Vagina (tissue), 2 donors: Measurements from ENCODE around the gene BTRC. TPM values are rescaled to one million over a fixed set of nuclear protein-coding genes. Genes with fewer than 3 reads are reported as not detected.

Experiments used
- DNase-seq, 2 donors: peaks; one replicate each; pipeline ENCODE4 v3.0.0-alpha.2; 2017; ENCODE audit errors: extremely low spot score in 2 of 2
- H3K27ac ChIP-seq: fragments of 200-600 bp; sonication (generic); one replicate; pipeline ENCODE4 v1.5.1; 2019
- H3K27me3 ChIP-seq: fragments of 200-600 bp; sonication (generic); one replicate; pipeline ENCODE4 v1.5.1; 2019
- H3K36me3 ChIP-seq, 2 donors: fragments of 200-600 bp; sonication (generic); one replicate each; pipeline ENCODE4 v1.5.1; 2017 to 2019
- H3K4me1 ChIP-seq: fragments of 200-600 bp; sonication (generic); one replicate; pipeline ENCODE4 v1.5.1; 2019
- H3K4me3 ChIP-seq, 2 donors: fragments of 200-600 bp; sonication (generic); 1 replicate in 1 of 2; 2 replicates in 1 of 2; pipeline ENCODE4 v1.5.1; 2016 to 2019
- H3K9me3 ChIP-seq: fragments of 200-600 bp; sonication (generic); one replicate; pipeline ENCODE4 v1.5.1; 2019
- CTCF ChIP-seq, 3 experiments: fragments of 450-650 bp in 2 of 3; fragments of 200-600 bp in 1 of 3; sonication (generic) in 1 of 3; IDR thresholded peaks; one replicate each; pipeline ENCODE4 v1.5.1; 2017 to 2019; ENCODE audit warnings: antibody characterized with exemption in 3 of 3, mild to moderate bottlenecking in 2 of 3, moderate library complexity in 2 of 3
- POLR2A ChIP-seq, 2 donors: fragments of 450-650 bp; IDR thresholded peaks; one replicate each; pipeline ENCODE4 v1.6.1; 2017; ENCODE audit warnings: antibody characterized with exemption in 2 of 2, mild to moderate bottlenecking in 2 of 2, moderate library complexity in 2 of 2
- POLR2AphosphoS5 ChIP-seq, 2 donors: sonication (generic); formaldehyde crosslinking; IDR thresholded peaks; one replicate each; pipeline ENCODE4 v1.9.0; 2017; ENCODE audit warnings: antibody characterized with exemption in 2 of 2, mild to moderate bottlenecking in 2 of 2, low read depth in 1 of 2; ENCODE audit not compliant: insufficient read depth in 1 of 2
- intact Hi-C: fragments of 100-400 bp; cut with DNase I; formaldehyde crosslinking; loops from one replicate; pipeline ENCODE4 v1.15.1; 2023
- total RNA-seq: library from RNA; depleted of rRNA; stranded (reverse); fragments of >200 nt; gene quantifications from one replicate; pipeline ENCODE4 v1.2.3, GENCODE V29; 2016

Gene BTRC
- total RNA-seq, 1 donor from 2014 or later: 12.5 TPM

GRCh38 chr10:101572785-101573184 lies 218.8 kb downstream of the BTRC start:
- Histone ChIP-seq H3K9me3 (peaks cover 7% of the 10 kb centered on the region), H3K4me3 (no peak overlapping the region), H3K4me1 (peaks cover 17% of the 10 kb centered on the region), H3K36me3 (no peaks in the 10 kb centered on the region), H3K27ac (no peak overlapping the region), H3K27me3 (peaks cover 7% of the 10 kb centered on the region)
- intact Hi-C loops: no loop called here
- TF ChIP-seq CTCF (IDR thresholded peaks at IDR 0.05): no peak
- no peak for TF ChIP-seq POLR2AphosphoS5 (IDR thresholded peaks at IDR 0.05; ENCODE audit: insufficient read depth in 1 of 2, low read depth in 1 of 2)
- no peak for TF ChIP-seq POLR2A (IDR thresholded peaks at IDR 0.05)
- DNase-seq: no peak

GRCh38 chr10:101573885-101574753 lies 220.2 kb downstream of the BTRC start:
- Histone ChIP-seq H3K4me3 (no peak overlapping the region), H3K4me1 (peaks cover 17% of the 10 kb centered on the region), H3K9me3 (peaks cover 7% of the 10 kb centered on the region), H3K27ac (no peak overlapping the region), H3K27me3 (peaks cover 6% of the 10 kb centered on the region), H3K36me3 (peaks cover 0 to 5% of the 10 kb centered on the region in 2 donors)
- TF ChIP-seq POLR2A (IDR thresholded peaks at IDR 0.05): no peak
- TF ChIP-seq CTCF (IDR thresholded peaks at IDR 0.05): no peak
- no peak for TF ChIP-seq POLR2AphosphoS5 (IDR thresholded peaks at IDR 0.05; ENCODE audit: insufficient read depth in 1 of 2, low read depth in 1 of 2)
- no peak for DNase-seq
- intact Hi-C loops: no loop called here

- Histone ChIP-seq H3K27me3 (no peaks in the 10 kb centered on the region), H3K36me3 (peaks cover 0 to 15% of the 10 kb centered on the region in 2 donors), H3K4me1 (peaks cover 9% of the 10 kb centered on the region), H3K9me3 (peaks cover 7% of the 10 kb centered on the region), H3K4me3 (no peak overlapping the region), H3K27ac (no peak overlapping the region)
- intact Hi-C loops: no loop called here
- no peak for DNase-seq
- TF ChIP-seq CTCF (IDR thresholded peaks at IDR 0.05): no peak
- TF ChIP-seq POLR2AphosphoS5 (IDR thresholded peaks at IDR 0.05; ENCODE audit: insufficient read depth in 1 of 2, low read depth in 1 of 2): no peak
- TF ChIP-seq POLR2A (IDR thresholded peaks at IDR 0.05): no peak
These were observed 221.1 kb downstream of the BTRC start for GRCh38 chr10:101575091-101575490.

GRCh38 chr10:101575580-101576210 lies 221.7 kb downstream of the BTRC start:
- H3K4me1 ChIP-seq: peaks cover 4% of the 10 kb centered on the region
- peaks cover 0 to 20% of the 10 kb centered on the region in 2 donors for H3K36me3 ChIP-seq
- H3K27me3 ChIP-seq: no peaks in the 10 kb centered on the region
- no peak overlapping the region for H3K4me3 ChIP-seq
- no peak for DNase-seq
- H3K27ac ChIP-seq: no peak overlapping the region
- intact Hi-C loops: no loop called here
- TF ChIP-seq POLR2AphosphoS5 (IDR thresholded peaks at IDR 0.05; ENCODE audit: insufficient read depth in 1 of 2, low read depth in 1 of 2) (no peak), CTCF (IDR thresholded peaks at IDR 0.05) (no peak), POLR2A (IDR thresholded peaks at IDR 0.05) (no peak)
- H3K9me3 ChIP-seq: peaks cover 7% of the 10 kb centered on the region
